Measurements from ENCODE around the gene ABLIM2.

The ABLIM2 gene

DNA sequence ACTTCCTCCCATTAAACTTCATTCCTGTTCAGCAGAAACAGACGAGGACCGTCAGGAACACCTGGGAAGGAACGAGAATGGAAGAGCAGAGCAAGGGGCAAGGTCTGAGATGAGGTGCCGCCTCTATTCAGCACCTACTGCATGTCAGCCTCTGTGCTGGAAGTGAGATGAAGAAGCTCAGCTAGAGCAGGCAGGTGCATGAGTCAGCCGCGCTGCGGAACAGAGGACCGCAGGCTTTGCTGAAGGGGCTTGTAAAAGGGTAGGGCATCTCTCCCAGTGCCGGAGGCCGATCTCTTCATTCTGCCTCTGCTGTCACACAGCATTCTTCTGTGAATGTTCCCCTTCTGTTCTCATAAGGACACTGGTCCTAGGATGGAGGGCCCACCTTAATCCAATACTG, 6.1 kb upstream of the ABLIM2 start:
- no peak overlapping the region for H3K4me3 ChIP-seq (ENCODE audit: low read length)
- no peak overlapping the region for H2BK5ac ChIP-seq (ENCODE audit: low read length)
- no peak overlapping the region for H3K56ac ChIP-seq (ENCODE audit: low read length)
- no peak overlapping the region for H3K27ac ChIP-seq (ENCODE audit: low read depth, low read length)
- WGBS (ENCODE audit: extremely low coverage, insufficient coverage, low lambda C conversion rate), result no CpG with 5 or more reads among the region's 10 CpGs
- H3K79me2 ChIP-seq (ENCODE audit: control insufficient read depth, insufficient read depth, low read length), result no peaks in the 10 kb centered on the region
- no peak overlapping the region for H2BK15ac ChIP-seq (replicated peaks; ENCODE audit: low read depth)
- H3K9ac ChIP-seq (ENCODE audit: low read length), result no peak overlapping the region
- no peak overlapping the region for H3K18ac ChIP-seq (ENCODE audit: low read length)
- no peak overlapping the region for H3K4me2 ChIP-seq (ENCODE audit: low read length)
- peaks cover 3% of the 10 kb centered on the region for H3K27me3 ChIP-seq (ENCODE audit: insufficient read depth, low read length, poor library complexity)
- H4K8ac ChIP-seq (ENCODE audit: low read depth, low read length), result no peak overlapping the region
- no peak overlapping the region for H3K23ac ChIP-seq (ENCODE audit: low read length)
- H3K36me3 ChIP-seq (ENCODE audit: control insufficient read depth, insufficient read depth, low read length), result no peaks in the 10 kb centered on the region
- H3K4me1 ChIP-seq (ENCODE audit: control insufficient read depth, low read depth, low read length), result no peaks in the 10 kb centered on the region
- DNase-seq, result no peak
- no peak overlapping the region for H4K5ac ChIP-seq (ENCODE audit: low read length)
- no peaks in the 10 kb centered on the region for H3K79me1 ChIP-seq (ENCODE audit: low read length)
- no peak overlapping the region for H2AK5ac ChIP-seq (ENCODE audit: low read length)
- H2BK120ac ChIP-seq (ENCODE audit: low read depth, low read length), result no peak overlapping the region
- no peak overlapping the region for H3K4ac ChIP-seq (ENCODE audit: low read depth, low read length)

GRCh38 chr4:8164194-8164565, 5.6 kb upstream of the ABLIM2 start:
- H2AK5ac ChIP-seq (ENCODE audit: low read length), result no peak overlapping the region
- no peaks in the 10 kb centered on the region for H3K79me1 ChIP-seq (ENCODE audit: low read length)
- DNase-seq, result no peak

GRCh38 chr4:8163436-8164193, 5.0 kb upstream of the ABLIM2 start:
- H2BK120ac ChIP-seq (ENCODE audit: low read depth, low read length), result no peak overlapping the region
- DNase-seq, result no peak
- no peak overlapping the region for H4K8ac ChIP-seq (ENCODE audit: low read depth, low read length)
- no peak overlapping the region for H3K23ac ChIP-seq (ENCODE audit: low read length)
- H3K79me2 ChIP-seq (ENCODE audit: control insufficient read depth, insufficient read depth, low read length), result no peaks in the 10 kb centered on the region
- H3K4ac ChIP-seq (ENCODE audit: low read depth, low read length), result no peak overlapping the region
- H2BK5ac ChIP-seq (ENCODE audit: low read length), result no peak overlapping the region
- H3K27me3 ChIP-seq (ENCODE audit: insufficient read depth, low read length, poor library complexity), result peaks cover 6% of the 10 kb centered on the region
- H3K4me3 ChIP-seq (ENCODE audit: low read length), result no peak overlapping the region
- no CpG with 5 or more reads among the region's 19 CpGs for WGBS (ENCODE audit: extremely low coverage, insufficient coverage, low lambda C conversion rate)
- no peaks in the 10 kb centered on the region for H3K79me1 ChIP-seq (ENCODE audit: low read length)
- H3K4me2 ChIP-seq (ENCODE audit: low read length), result no peak overlapping the region
- H3K9ac ChIP-seq (ENCODE audit: low read length), result no peak overlapping the region
- no peak overlapping the region for H3K18ac ChIP-seq (ENCODE audit: low read length)
- H4K5ac ChIP-seq (ENCODE audit: low read length), result no peak overlapping the region
- peaks cover 1% of the 10 kb centered on the region for H3K4me1 ChIP-seq (ENCODE audit: control insufficient read depth, low read depth, low read length)
- H2AK5ac ChIP-seq (ENCODE audit: low read length), result no peak overlapping the region
- H3K36me3 ChIP-seq (ENCODE audit: control insufficient read depth, insufficient read depth, low read length), result no peaks in the 10 kb centered on the region
- no peak overlapping the region for H2BK15ac ChIP-seq (replicated peaks; ENCODE audit: low read depth)
- H3K27ac ChIP-seq (ENCODE audit: low read depth, low read length), result no peak overlapping the region
- no peak overlapping the region for H3K56ac ChIP-seq (ENCODE audit: low read length)

More at GRCh38 chr4:8164194-8164565, 5.6 kb upstream of the ABLIM2 start:
- H2BK15ac ChIP-seq (replicated peaks; ENCODE audit: low read depth), result no peak overlapping the region
- no peaks in the 10 kb centered on the region for H3K79me2 ChIP-seq (ENCODE audit: control insufficient read depth, insufficient read depth, low read length)
- H3K9ac ChIP-seq (ENCODE audit: low read length), result no peak overlapping the region
- no peak overlapping the region for H3K4me2 ChIP-seq (ENCODE audit: low read length)
- no peaks in the 10 kb centered on the region for H3K36me3 ChIP-seq (ENCODE audit: control insufficient read depth, insufficient read depth, low read length)
- no peak overlapping the region for H3K4ac ChIP-seq (ENCODE audit: low read depth, low read length)
- no peak overlapping the region for H2BK120ac ChIP-seq (ENCODE audit: low read depth, low read length)
- no peak overlapping the region for H4K8ac ChIP-seq (ENCODE audit: low read depth, low read length)
- no CpG with 5 or more reads among the region's 9 CpGs for WGBS (ENCODE audit: extremely low coverage, insufficient coverage, low lambda C conversion rate)
- H3K27me3 ChIP-seq (ENCODE audit: insufficient read depth, low read length, poor library complexity), result peaks cover 6% of the 10 kb centered on the region
- H4K5ac ChIP-seq (ENCODE audit: low read length), result no peak overlapping the region
- H3K4me1 ChIP-seq (ENCODE audit: control insufficient read depth, low read depth, low read length), result peaks cover 1% of the 10 kb centered on the region
- no peak overlapping the region for H3K23ac ChIP-seq (ENCODE audit: low read length)
- H2BK5ac ChIP-seq (ENCODE audit: low read length), result no peak overlapping the region
- H3K27ac ChIP-seq (ENCODE audit: low read depth, low read length), result no peak overlapping the region
- H3K56ac ChIP-seq (ENCODE audit: low read length), result no peak overlapping the region
- H3K18ac ChIP-seq (ENCODE audit: low read length), result no peak overlapping the region
- no peak overlapping the region for H3K4me3 ChIP-seq (ENCODE audit: low read length)

DNA sequence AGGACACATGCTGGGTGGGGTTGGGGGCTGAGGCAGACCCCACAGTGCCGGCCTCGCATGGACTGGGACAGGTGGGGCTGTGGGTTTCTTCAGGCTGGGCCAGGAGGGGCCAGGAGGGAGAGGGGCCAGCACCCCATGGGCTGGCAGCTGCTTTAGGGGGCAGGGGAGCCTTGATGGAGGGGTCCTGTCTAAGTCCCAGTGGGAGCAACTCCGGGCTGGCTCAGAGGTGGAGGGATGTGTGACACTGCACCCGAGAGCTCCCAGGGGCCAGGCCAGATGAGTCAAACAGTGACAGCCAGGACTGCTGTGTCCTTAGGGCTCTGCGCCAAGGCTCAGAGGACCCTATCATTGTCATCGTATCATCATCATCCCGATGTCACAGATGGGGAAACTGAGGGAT, 4.4 kb upstream of the ABLIM2 start:
- Histone ChIP-seq H3K56ac (ENCODE audit: low read length) (no peak overlapping the region), H3K4me1 (ENCODE audit: control insufficient read depth, low read depth, low read length) (peaks cover 1% of the 10 kb centered on the region), H3K36me3 (ENCODE audit: control insufficient read depth, insufficient read depth, low read length) (no peaks in the 10 kb centered on the region), H3K27ac (ENCODE audit: low read depth, low read length) (no peak overlapping the region), H3K9ac (ENCODE audit: low read length) (no peak overlapping the region), H3K4me3 (ENCODE audit: low read length) (no peak overlapping the region), H3K4me2 (ENCODE audit: low read length) (no peak overlapping the region), H2BK120ac (ENCODE audit: low read depth, low read length) (no peak overlapping the region), H2BK15ac (replicated peaks; ENCODE audit: low read depth) (no peak overlapping the region), H4K5ac (ENCODE audit: low read length) (no peak overlapping the region), H3K79me2 (ENCODE audit: control insufficient read depth, insufficient read depth, low read length) (no peaks in the 10 kb centered on the region), H3K23ac (ENCODE audit: low read length) (no peak overlapping the region), H3K79me1 (ENCODE audit: low read length) (no peaks in the 10 kb centered on the region), H2BK5ac (ENCODE audit: low read length) (no peak overlapping the region), H3K18ac (ENCODE audit: low read length) (no peak overlapping the region), H2AK5ac (ENCODE audit: low read length) (no peak overlapping the region), H3K4ac (ENCODE audit: low read depth, low read length) (no peak overlapping the region), H3K27me3 (ENCODE audit: insufficient read depth, low read length, poor library complexity) (peaks cover 9% of the 10 kb centered on the region), H4K8ac (ENCODE audit: low read depth, low read length) (no peak overlapping the region)
- no peak for DNase-seq
- WGBS (ENCODE audit: extremely low coverage, insufficient coverage, low lambda C conversion rate), result no CpG with 5 or more reads among the region's 7 CpGs

GRCh38 chr4:8162625-8163024, 4.0 kb upstream of the ABLIM2 start:
- Histone ChIP-seq H3K79me2 (ENCODE audit: control insufficient read depth, insufficient read depth, low read length) (no peaks in the 10 kb centered on the region), H3K27me3 (ENCODE audit: insufficient read depth, low read length, poor library complexity) (peaks cover 11% of the 10 kb centered on the region), H4K8ac (ENCODE audit: low read depth, low read length) (no peak overlapping the region), H2BK15ac (replicated peaks; ENCODE audit: low read depth) (no peak overlapping the region), H2AK5ac (ENCODE audit: low read length) (no peak overlapping the region), H3K4ac (ENCODE audit: low read depth, low read length) (no peak overlapping the region), H3K79me1 (ENCODE audit: low read length) (no peaks in the 10 kb centered on the region), H3K18ac (ENCODE audit: low read length) (no peak overlapping the region), H3K36me3 (ENCODE audit: control insufficient read depth, insufficient read depth, low read length) (no peaks in the 10 kb centered on the region), H3K9ac (ENCODE audit: low read length) (no peak overlapping the region), H2BK5ac (ENCODE audit: low read length) (no peak overlapping the region), H3K27ac (ENCODE audit: low read depth, low read length) (no peak overlapping the region), H4K5ac (ENCODE audit: low read length) (no peak overlapping the region), H3K4me3 (ENCODE audit: low read length) (no peak overlapping the region), H3K56ac (ENCODE audit: low read length) (no peak overlapping the region), H3K4me2 (ENCODE audit: low read length) (no peak overlapping the region), H3K4me1 (ENCODE audit: control insufficient read depth, low read depth, low read length) (peaks cover 1% of the 10 kb centered on the region), H3K23ac (ENCODE audit: low read length) (no peak overlapping the region), H2BK120ac (ENCODE audit: low read depth, low read length) (no peak overlapping the region)
- DNase-seq, result no peak
- WGBS (ENCODE audit: extremely low coverage, insufficient coverage, low lambda C conversion rate), result no CpG with 5 or more reads among the region's 8 CpGs

DNA sequence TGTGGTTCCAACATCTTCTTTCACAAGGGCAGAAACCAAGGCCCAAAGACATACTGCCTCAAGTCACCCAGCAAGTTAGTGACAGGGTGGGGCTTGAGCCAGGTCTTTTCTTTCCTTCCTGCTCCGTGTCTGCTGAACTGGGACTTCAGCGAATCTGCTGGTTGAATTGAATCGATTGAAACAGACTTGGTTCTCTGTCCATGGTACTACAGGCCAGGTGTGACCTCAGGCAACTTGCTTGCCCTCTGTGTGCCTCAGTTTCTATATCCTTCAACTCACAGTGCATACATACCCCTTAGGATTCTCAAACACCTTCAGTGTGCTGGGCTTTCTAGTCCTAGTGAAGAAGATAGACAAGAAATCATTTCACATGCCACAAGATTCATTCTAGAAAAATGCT, 2.0 kb upstream of the ABLIM2 start:
- H2BK15ac ChIP-seq (replicated peaks; ENCODE audit: low read depth), result no peak overlapping the region
- no CpG with 5 or more reads among the region's 3 CpGs for WGBS (ENCODE audit: extremely low coverage, insufficient coverage, low lambda C conversion rate)
- H4K5ac ChIP-seq (ENCODE audit: low read length), result no peak overlapping the region
- no peak overlapping the region for H3K27ac ChIP-seq (ENCODE audit: low read depth, low read length)
- no peak overlapping the region for H2AK5ac ChIP-seq (ENCODE audit: low read length)
- no peak overlapping the region for H2BK120ac ChIP-seq (ENCODE audit: low read depth, low read length)
- peaks cover 1% of the 10 kb centered on the region for H3K4me1 ChIP-seq (ENCODE audit: control insufficient read depth, low read depth, low read length)
- H3K4me2 ChIP-seq (ENCODE audit: low read length), result no peak overlapping the region
- no peak overlapping the region for H3K56ac ChIP-seq (ENCODE audit: low read length)
- no peak overlapping the region for H3K23ac ChIP-seq (ENCODE audit: low read length)
- no peaks in the 10 kb centered on the region for H3K79me1 ChIP-seq (ENCODE audit: low read length)
- H4K8ac ChIP-seq (ENCODE audit: low read depth, low read length), result no peak overlapping the region
- H3K79me2 ChIP-seq (ENCODE audit: control insufficient read depth, insufficient read depth, low read length), result no peaks in the 10 kb centered on the region
- H3K36me3 ChIP-seq (ENCODE audit: control insufficient read depth, insufficient read depth, low read length), result no peaks in the 10 kb centered on the region
- no peak overlapping the region for H3K4ac ChIP-seq (ENCODE audit: low read depth, low read length)
- H3K4me3 ChIP-seq (ENCODE audit: low read length), result no peak overlapping the region
- no peak overlapping the region for H3K18ac ChIP-seq (ENCODE audit: low read length)
- peaks cover 15% of the 10 kb centered on the region for H3K27me3 ChIP-seq (ENCODE audit: insufficient read depth, low read length, poor library complexity)
- no peak overlapping the region for H3K9ac ChIP-seq (ENCODE audit: low read length)
- no peak overlapping the region for H2BK5ac ChIP-seq (ENCODE audit: low read length)
- no peak for DNase-seq

Measured in mesendoderm (in vitro differentiated cells).